Activated CD4-positive, alpha-beta T cell treated with anti-CD3 and anti-CD28 coated beads, Interleukin-2, amount 10 ng/mL, durations not matched to agents 7 days and 5 days (primary cell): Measurements from ENCODE around the gene RNASE8. TPM values are rescaled to one million over a fixed set of nuclear protein-coding genes. Genes with fewer than 3 reads are reported as not detected.
"Not testable (repeated sequence)": the region's sequence is repeated elsewhere in the genome, so short reads cannot be mapped to it uniquely, and the experiment has no call there.

Experiments
- CTCF ChIA-PET: fragments of 350-600 bp; sonication (Branson Sonifier 250); formaldehyde crosslinking; loops from one replicate; lab custom pipeline; 2021; ENCODE audit warnings: antibody characterized with exemption; lab: Charles Lee
- POLR2A ChIA-PET: fragments of 350-600 bp; sonication (Branson Sonifier 250); formaldehyde crosslinking; loops from one replicate; lab custom pipeline; 2021; ENCODE audit warnings: antibody characterized with exemption; lab: Charles Lee
- DNase-seq: peaks from one replicate; pipeline ENCODE4 v3.0.0-alpha.2; 2020
- H3K27ac Mint-ChIP-seq: one replicate; pipeline ENCODE4 v1.8.0; 2021; ENCODE audit warnings: mild to moderate bottlenecking, moderate library complexity, mixed read lengths
- H3K27me3 Mint-ChIP-seq: one replicate; pipeline ENCODE4 v1.8.0; 2021; ENCODE audit warnings: mixed read lengths
- H3K36me3 Mint-ChIP-seq: one replicate; pipeline ENCODE4 v1.8.0; 2021; ENCODE audit warnings: low read depth, mixed read lengths
- H3K4me1 Mint-ChIP-seq: one replicate; pipeline ENCODE4 v1.8.0; 2021; ENCODE audit warnings: mixed read lengths
- H3K4me3 Mint-ChIP-seq: one replicate; pipeline ENCODE4 v1.8.0; 2021; ENCODE audit warnings: mild to moderate bottlenecking, moderate library complexity, mixed read lengths
- H3K9me3 Mint-ChIP-seq: one replicate; pipeline ENCODE4 v1.8.0; 2021; ENCODE audit warnings: mixed read lengths
- total RNA-seq, 2 experiments: library from RNA; stranded (reverse); gene quantifications; one replicate each; pipeline ENCODE4 v1.2.3, GENCODE V29; 2021

RNASE8 gene, protein sequence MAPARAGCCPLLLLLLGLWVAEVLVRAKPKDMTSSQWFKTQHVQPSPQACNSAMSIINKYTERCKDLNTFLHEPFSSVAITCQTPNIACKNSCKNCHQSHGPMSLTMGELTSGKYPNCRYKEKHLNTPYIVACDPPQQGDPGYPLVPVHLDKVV
- not detected for total RNA-seq

DNA sequence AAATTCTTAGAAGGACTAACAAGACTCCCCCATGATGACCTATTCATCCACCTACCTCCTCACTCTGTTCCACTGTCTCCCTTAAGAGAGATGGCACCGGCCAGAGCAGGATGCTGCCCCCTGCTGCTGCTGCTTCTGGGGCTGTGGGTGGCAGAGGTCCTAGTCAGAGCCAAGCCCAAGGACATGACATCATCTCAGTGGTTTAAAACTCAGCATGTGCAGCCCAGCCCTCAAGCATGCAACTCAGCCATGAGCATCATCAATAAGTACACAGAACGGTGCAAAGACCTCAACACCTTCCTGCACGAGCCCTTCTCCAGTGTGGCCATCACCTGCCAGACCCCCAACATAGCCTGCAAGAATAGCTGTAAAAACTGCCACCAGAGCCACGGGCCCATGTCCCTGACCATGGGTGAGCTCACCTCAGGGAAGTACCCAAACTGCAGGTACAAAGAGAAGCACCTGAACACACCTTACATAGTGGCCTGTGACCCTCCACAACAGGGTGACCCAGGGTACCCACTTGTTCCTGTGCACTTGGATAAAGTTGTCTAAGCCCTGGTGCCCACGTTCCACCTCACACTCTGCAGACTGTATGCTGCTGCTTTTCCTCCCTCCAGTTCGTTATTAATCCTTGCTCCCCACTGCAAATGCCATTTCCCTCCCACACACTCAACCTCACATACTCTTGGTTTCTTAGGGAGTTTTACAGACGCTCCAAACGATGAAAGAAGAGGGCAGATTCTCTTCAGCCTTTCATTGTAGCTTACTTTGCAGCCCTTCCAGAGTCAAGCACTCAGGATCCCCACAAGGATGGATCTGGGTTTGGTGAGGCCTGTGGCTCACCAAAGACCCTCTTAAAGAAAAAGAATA, at the start of gene RNASE8:
TSS of gene RNASE8 (plus strand) at position 20 of the 873 bp plus-strand sequence. CDS start at position 91, 71 bp downstream.
- H3K36me3 Mint-ChIP-seq, result no peaks in the 10 kb centered on the region
- no peak within 1 kb of the TSS for H3K4me3 Mint-ChIP-seq
- peaks cover 4% of the 10 kb centered on the region for H3K4me1 Mint-ChIP-seq
- H3K9me3 Mint-ChIP-seq, result no peaks in the 10 kb centered on the region
- POLR2A ChIA-PET, result no interaction called here
- H3K27me3 Mint-ChIP-seq, result peaks cover 13% of the 10 kb centered on the region
- CTCF ChIA-PET, result interaction anchor here (0.6 to 1.8 kb wide), 4 partner anchors 9 to 683 kb away, joined by 3 to 6 read pairs (median 5); partner anchors contain the start of gene ARHGEF40
- DNase-seq, result no peak
- no peak within 1 kb of the TSS for H3K27ac Mint-ChIP-seq

DNA sequence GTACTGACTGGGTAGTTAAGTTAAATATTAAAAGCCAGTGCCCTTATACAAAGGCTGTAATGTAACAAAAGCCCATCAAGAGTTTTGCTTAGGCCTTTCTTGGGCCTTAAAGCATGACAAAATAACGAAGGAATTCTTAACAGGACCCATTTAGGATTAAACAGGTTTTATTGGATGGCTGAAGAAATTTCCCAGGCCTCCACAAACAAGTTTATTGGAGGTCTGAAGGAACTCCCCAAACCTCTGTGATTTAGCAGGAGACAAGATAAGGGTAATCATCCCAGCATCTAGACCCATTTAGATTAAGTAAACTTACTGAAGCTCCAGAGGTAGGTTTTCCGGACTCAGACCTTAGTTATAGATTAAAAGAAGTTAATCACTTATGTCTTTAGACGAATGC, 47.9 kb upstream of the RNASE8 start:
- H3K4me1 Mint-ChIP-seq, H3K4me3 Mint-ChIP-seq, H3K36me3 Mint-ChIP-seq, H3K27ac Mint-ChIP-seq, POLR2A ChIA-PET, DNase-seq, H3K9me3 Mint-ChIP-seq: not testable (repeated sequence)
- peaks cover 21% of the 10 kb centered on the region for H3K27me3 Mint-ChIP-seq
- CTCF ChIA-PET, result interaction anchor here (1.0 to 1.8 kb wide), 3 partner anchors 12 to 94 kb away, joined by 3 to 4 read pairs (median 3); no protein-coding TSS in a partner anchor

DNA sequence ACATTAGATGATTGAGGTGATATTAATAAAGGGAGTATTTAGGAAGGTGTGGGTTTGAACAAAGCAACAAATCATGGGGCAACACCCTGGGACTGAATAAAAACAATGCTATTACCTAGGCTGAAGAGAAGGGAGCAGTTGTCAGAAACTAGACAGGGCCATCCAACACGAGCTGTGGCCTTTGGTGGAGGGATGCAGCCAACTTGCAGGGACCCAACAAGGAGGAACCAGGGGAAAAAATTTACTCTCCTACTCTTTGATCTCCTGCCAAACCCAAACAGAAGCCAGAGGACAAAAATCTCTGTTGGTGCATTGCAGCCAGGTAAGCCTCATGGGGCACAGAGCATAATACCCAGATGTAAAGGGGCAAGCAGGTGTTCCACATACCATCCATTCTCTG, 46.5 kb upstream of the RNASE8 start:
- CTCF ChIA-PET, result interaction anchor here (1.1 to 8.5 kb wide), 3 partner anchors 14 to 91 kb away, joined by 3 to 92 read pairs (median 11); partner anchors contain the start of gene TMEM253
- Mint-ChIP-seq H3K27ac (no peak overlapping the region), H3K27me3 (peaks cover 21% of the 10 kb centered on the region), H3K36me3 (no peaks in the 10 kb centered on the region), H3K9me3 (no peaks in the 10 kb centered on the region), H3K4me3 (no peak overlapping the region), H3K4me1 (no peaks in the 10 kb centered on the region)
- no peak for DNase-seq
- POLR2A ChIA-PET, result no interaction called here

DNA sequence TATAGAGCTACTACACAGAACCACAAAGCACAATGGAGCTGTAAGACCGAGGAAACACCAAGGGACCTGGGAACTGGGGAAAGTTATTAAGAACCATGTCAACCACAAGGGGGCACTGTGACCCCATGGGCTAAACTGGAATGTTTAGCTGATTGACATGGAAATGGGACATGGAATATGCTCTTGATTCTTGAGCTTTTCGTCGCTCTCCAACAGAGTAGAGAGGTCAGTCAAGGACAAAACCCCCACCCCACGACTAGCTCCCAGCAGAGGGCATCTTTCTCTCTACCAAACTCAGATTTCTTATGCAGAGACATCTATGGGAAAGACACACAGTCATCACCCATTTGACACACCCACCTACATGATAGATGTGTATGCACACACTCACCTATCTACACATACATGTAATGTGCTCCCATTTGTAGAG, 42.8 kb upstream of the RNASE8 start:
- Mint-ChIP-seq H3K36me3 (peaks cover 3% of the 10 kb centered on the region), H3K27me3 (peaks cover 21% of the 10 kb centered on the region), H3K9me3 (no peaks in the 10 kb centered on the region), H3K4me1 (no peaks in the 10 kb centered on the region), H3K27ac (no peak overlapping the region), H3K4me3 (no peak overlapping the region)
- ChIA-PET CTCF (interaction anchor here (0.6 to 8.5 kb wide), 36 partner anchors 8 to 505 kb away, joined by 3 to 92 read pairs (median 5); partner anchors contain the start of genes ARHGEF40, RNASE13, RNASE8 and SLC39A2), POLR2A (interaction anchor here (0.8 kb wide), 1 partner anchor 89 kb away, joined by 3 read pairs; no protein-coding TSS in a partner anchor)
- peak; percentile 83 for DNase-seq

DNA sequence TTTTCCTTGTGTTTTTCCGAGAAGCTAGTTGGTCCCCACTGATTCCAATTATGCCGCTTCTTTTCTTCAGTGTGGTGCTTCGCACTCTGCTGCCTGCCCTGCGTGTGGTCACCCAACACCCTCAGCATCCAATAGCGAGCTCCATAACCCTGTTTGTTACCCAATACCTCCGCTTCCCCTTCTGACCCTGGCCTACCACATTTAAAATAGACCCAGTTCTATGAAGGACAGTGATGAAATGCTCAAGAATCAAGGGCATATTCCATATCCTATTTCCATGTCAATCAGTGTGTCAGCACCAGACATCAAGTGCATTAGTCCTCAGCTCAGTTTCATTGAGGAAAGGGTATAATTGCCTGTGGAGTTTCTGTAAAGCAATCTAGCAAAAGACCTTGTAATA, 42.3 kb upstream of the RNASE8 start:
- POLR2A ChIA-PET, result no interaction called here
- DNase-seq, result no peak
- Mint-ChIP-seq H3K9me3 (no peaks in the 10 kb centered on the region), H3K27me3 (peaks cover 21% of the 10 kb centered on the region), H3K4me1 (no peaks in the 10 kb centered on the region), H3K27ac (no peak overlapping the region), H3K36me3 (peaks cover 3% of the 10 kb centered on the region), H3K4me3 (no peak overlapping the region)
- CTCF ChIA-PET, result interaction anchor here (0.6 to 8.5 kb wide), 31 partner anchors 8 to 505 kb away, joined by 3 to 92 read pairs (median 5); partner anchors contain the start of genes ARHGEF40, RNASE13, RNASE8 and SLC39A2

DNA sequence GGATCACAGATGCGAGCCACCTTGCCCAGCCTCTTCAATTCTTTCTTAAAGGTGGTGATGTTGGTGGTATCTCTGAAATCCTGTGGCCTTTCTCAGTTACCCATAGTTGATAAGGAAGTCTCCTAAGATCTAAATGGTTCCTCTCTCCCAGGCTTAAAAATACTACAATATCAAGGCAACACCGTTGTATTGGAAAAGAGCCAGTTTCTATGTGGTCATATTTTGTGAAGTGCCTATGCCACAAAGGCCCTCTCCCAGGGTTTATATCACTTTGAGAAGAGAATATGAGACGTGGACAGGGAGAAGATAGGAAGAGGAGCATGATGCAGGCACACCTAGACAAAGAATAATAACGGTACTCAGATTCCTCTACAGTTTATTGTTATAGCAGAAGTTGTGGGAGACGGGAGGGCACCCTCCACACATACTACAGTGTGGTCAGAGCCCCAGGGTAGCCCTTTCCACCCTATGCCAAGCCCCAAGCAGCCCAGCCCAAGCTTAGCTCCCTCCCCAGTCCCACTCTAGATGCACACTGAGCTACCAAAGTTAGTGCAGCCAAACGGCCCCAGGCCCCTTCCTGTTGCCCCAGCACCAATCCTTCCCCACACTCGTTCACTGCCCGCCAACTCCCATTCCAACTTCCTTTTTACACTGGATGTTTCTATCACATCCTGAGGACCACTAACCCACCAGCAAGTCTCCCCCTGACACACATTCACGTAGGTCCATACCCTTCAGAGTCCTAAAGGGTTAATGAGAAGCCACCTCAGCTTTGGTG, 41.0 kb upstream of the RNASE8 start:
- Mint-ChIP-seq H3K36me3 (peaks cover 3% of the 10 kb centered on the region), H3K27ac (no peak overlapping the region), H3K9me3 (no peaks in the 10 kb centered on the region), H3K4me3 (no peak overlapping the region), H3K27me3 (peaks cover 18% of the 10 kb centered on the region), H3K4me1 (no peaks in the 10 kb centered on the region)
- no peak for DNase-seq
- ChIA-PET CTCF (interaction anchor here (0.8 to 8.5 kb wide), 8 partner anchors 10 to 86 kb away, joined by 3 to 92 read pairs (median 5); partner anchors contain the start of gene TMEM253), POLR2A (no interaction called here)

DNA sequence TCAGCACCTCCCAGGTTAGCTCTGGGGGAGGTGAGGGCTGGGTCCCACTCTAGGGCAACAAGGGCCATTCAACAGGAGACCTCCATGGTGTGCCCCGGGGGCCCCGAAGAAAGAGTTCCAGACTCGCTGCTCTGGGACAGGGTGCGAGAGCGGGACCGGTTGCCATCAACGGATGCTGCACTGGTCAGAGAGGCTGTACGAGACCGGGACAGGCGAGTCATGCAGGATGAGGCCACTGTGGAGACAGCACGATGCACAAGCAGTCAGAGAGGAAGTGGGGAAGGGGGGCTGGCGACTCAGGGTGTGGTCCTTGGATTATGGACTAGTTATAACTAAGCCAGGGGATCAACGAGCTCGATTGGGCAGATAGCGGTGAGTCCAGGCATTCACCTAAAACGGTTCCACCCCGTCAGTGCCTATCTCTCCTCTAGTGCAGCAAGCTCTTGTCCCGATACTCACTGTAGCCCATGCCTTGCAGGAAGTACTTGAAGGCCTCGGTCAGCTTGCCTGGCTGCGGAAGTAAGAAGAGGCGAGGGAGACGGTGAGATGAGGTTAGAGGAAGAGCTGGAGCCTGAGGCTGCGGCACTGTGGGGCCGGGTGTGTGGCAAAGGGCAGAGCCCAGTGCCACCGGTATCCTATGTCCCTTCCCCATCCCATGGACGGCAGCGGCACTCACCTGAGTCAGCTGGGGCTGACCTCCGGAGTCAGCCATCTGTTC, 39.9 kb upstream of the RNASE8 start:
- Mint-ChIP-seq H3K27me3 (peaks cover 14% of the 10 kb centered on the region), H3K36me3 (peaks cover 3% of the 10 kb centered on the region), H3K4me1 (no peaks in the 10 kb centered on the region), H3K27ac (no peak overlapping the region), H3K4me3 (no peak overlapping the region), H3K9me3 (no peaks in the 10 kb centered on the region)
- ChIA-PET POLR2A (no interaction called here), CTCF (interaction anchor here (0.6 to 8.5 kb wide), 10 partner anchors 13 to 85 kb away, joined by 3 to 92 read pairs (median 3); partner anchors contain the start of genes RNASE13 and TMEM253)
- DNase-seq, result no peak

DNA sequence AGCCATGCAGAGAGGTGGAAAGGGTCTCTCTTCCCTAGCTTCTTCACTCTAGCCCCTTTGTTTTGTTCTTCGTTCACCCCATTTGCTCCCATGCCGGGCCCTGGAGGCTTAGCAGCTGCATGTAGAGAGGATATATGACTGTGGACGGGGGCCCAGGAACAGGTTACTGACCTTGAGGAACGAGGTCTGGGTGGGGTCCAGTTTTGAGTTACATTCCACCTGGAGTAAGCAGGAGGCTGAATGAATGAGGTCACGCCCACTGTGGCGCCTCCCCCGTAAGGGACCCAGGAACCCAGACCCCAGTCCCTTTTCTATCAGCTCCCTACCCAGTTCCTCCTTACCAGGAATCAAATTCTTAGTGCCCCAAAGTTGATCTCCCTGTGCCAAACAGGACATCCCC, 39.3 kb upstream of the RNASE8 start:
- Mint-ChIP-seq H3K4me3 (no peak overlapping the region), H3K27me3 (peaks cover 15% of the 10 kb centered on the region), H3K4me1 (no peaks in the 10 kb centered on the region), H3K27ac (no peak overlapping the region), H3K36me3 (peaks cover 3% of the 10 kb centered on the region), H3K9me3 (no peaks in the 10 kb centered on the region)
- no peak for DNase-seq
- ChIA-PET CTCF (interaction anchor here (0.6 to 8.5 kb wide), 5 partner anchors 16 to 84 kb away, joined by 3 to 92 read pairs (median 3); partner anchors contain the start of genes RNASE13 and TMEM253), POLR2A (no interaction called here)

DNA sequence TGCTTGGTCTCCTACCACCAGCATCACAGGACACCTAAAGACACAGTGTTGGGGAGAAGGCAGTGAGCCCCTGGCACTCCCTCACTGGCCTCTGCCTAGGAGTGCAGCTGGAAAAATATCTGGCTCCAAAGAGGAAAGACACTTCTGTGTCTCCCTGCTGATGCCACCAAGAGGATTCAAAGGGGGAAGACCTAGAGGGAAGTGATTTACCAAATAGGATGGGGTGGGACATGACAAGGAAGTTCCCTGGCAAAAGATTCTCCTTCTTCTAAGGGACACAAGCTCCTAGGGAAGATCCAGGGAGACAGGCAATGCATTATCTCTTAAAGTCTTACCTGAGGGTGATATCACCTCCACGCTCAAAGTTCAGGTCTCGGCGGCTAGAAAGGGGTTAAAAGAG, 38.8 kb upstream of the RNASE8 start:
- H3K9me3 Mint-ChIP-seq, result no peaks in the 10 kb centered on the region
- CTCF ChIA-PET, result interaction anchor here (0.8 to 8.5 kb wide), 6 partner anchors 16 to 84 kb away, joined by 3 to 92 read pairs (median 3); partner anchors contain the start of genes RNASE13, SLC39A2 and TMEM253
- POLR2A ChIA-PET, result no interaction called here
- DNase-seq, result no peak
- no peak overlapping the region for H3K4me3 Mint-ChIP-seq
- H3K4me1 Mint-ChIP-seq, result peaks cover 3% of the 10 kb centered on the region
- H3K27me3 Mint-ChIP-seq, result peaks cover 16% of the 10 kb centered on the region
- no peak overlapping the region for H3K27ac Mint-ChIP-seq
- peaks cover 3% of the 10 kb centered on the region for H3K36me3 Mint-ChIP-seq

DNA sequence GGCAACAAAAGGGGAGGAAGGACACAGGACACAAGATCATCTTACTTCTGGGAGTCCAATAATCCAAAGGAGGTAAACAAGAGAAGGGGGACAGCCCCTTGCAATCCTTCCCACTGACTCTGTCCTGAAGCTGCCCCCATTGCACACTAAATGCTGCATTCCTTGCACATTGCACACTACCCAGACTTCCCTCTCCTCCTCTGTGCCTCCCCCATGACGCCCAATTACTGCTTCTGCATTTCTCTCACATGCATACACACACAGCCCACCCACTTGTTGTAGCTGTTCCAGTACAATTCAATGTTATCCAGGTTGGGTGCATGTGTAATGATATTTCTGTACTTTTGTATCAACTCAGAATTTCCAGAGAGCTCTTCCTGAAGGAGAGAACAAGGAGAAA, 38.3 kb upstream of the RNASE8 start:
- H3K4me1 Mint-ChIP-seq, result peaks cover 9% of the 10 kb centered on the region
- H3K27ac Mint-ChIP-seq, result no peak overlapping the region
- ChIA-PET POLR2A (no interaction called here), CTCF (interaction anchor here (0.7 to 5.0 kb wide), 4 partner anchors 21 to 85 kb away, joined by 3 to 17 read pairs (median 3); partner anchors contain the start of genes SLC39A2 and ZNF219)
- no peak for DNase-seq
- H3K9me3 Mint-ChIP-seq, result no peaks in the 10 kb centered on the region
- H3K4me3 Mint-ChIP-seq, result no peak overlapping the region
- H3K27me3 Mint-ChIP-seq, result peaks cover 20% of the 10 kb centered on the region
- H3K36me3 Mint-ChIP-seq, result peaks cover 3% of the 10 kb centered on the region

DNA sequence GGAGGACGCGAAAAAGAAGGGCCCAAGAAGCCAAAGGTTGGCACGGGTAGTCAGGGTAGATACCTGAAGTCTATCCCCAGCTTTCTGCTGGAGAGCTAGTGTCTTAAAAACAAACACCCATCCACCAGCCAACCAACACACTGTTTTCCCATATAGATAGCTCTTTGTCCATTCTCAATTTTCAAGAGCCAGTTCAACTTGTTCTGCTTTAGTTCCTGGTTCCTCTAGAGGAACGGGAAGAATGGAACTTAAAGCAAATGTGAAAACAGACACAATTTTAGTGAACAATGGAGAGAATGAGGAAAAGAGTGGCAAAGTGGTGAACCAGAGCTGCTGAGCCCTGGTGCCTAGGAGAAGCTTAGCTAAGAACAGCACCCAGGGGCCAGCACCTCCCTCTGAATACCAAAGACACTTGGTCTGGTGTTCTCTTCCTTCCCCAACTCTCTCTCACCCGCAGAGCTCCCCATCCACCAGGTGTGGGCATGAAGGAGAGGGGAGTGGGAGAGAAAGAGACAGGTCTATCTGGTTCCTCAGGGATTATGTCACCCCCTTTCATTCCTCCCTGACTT, 36.6 kb upstream of the RNASE8 start:
- Mint-ChIP-seq H3K4me3 (no peak overlapping the region), H3K36me3 (peaks cover 3% of the 10 kb centered on the region), H3K27me3 (peaks cover 22% of the 10 kb centered on the region), H3K9me3 (no peaks in the 10 kb centered on the region), H3K27ac (no peak overlapping the region), H3K4me1 (peaks cover 14% of the 10 kb centered on the region)
- no peak for DNase-seq
- CTCF ChIA-PET, result interaction anchor here (0.7 to 5.0 kb wide), 5 partner anchors 50 to 357 kb away, joined by 3 to 17 read pairs (median 4); no protein-coding TSS in a partner anchor
- POLR2A ChIA-PET, result no interaction called here
